COLO668 (cell line): ENCODE results near the gene RNF150.

Experiments used
- DNase-seq: peaks from one replicate; lab custom pipeline; 2025; ENCODE audit not compliant: unreplicated experiment; lab: John Stamatoyannopoulos, UW

The RNF150 gene

GRCh38 chr4:140989944-140990343 is 143.3 kb downstream of the RNF150 start:
- no peak for DNase-seq

- DNase-seq = no peak
Observed at GRCh38 chr4:140986045-140986444, 147.2 kb downstream of the RNF150 start.

GRCh38 chr4:140982613-140983340 is 150.5 kb downstream of the RNF150 start:
- no peak for DNase-seq

GRCh38 chr4:140980426-140981200 is 152.7 kb downstream of the RNF150 start:
- no peak for DNase-seq

- DNase-seq = no peak
Observed at GRCh38 chr4:140976768-140977167, 156.5 kb downstream of the RNF150 start.

GRCh38 chr4:140971077-140971792 is 162.0 kb downstream of the RNF150 start:
- no peak for DNase-seq

GRCh38 chr4:140969296-140969695 is 164.0 kb downstream of the RNF150 start:
- no peak for DNase-seq

GRCh38 chr4:140968371-140968770 is 164.9 kb downstream of the RNF150 start:
- no peak for DNase-seq

GRCh38 chr4:140963883-140964282 is 169.4 kb downstream of the RNF150 start:
- DNase-seq = no peak

GRCh38 chr4:140955641-140956040 is 177.6 kb downstream of the RNF150 start:
- no peak for DNase-seq

- DNase-seq = no peak
Observed at GRCh38 chr4:140952717-140953116, 180.6 kb downstream of the RNF150 start.

GRCh38 chr4:140947506-140947905 is 185.8 kb downstream of the RNF150 start:
- no peak for DNase-seq

- DNase-seq = no peak
Observed at GRCh38 chr4:140945106-140945505, 188.2 kb downstream of the RNF150 start.

GRCh38 chr4:140944572-140944971 is 188.7 kb downstream of the RNF150 start:
- DNase-seq = no peak

GRCh38 chr4:140944199-140944515 is 189.1 kb downstream of the RNF150 start:
- no peak for DNase-seq

- no peak for DNase-seq
Observed at GRCh38 chr4:140943486-140944198, 189.6 kb downstream of the RNF150 start.

- no peak for DNase-seq
Observed at GRCh38 chr4:140940589-140940988, 192.7 kb downstream of the RNF150 start.

GRCh38 chr4:140937866-140938265 is 195.4 kb downstream of the RNF150 start:
- DNase-seq = no peak

GRCh38 chr4:140935254-140935653 is 198.0 kb downstream of the RNF150 start:
- no peak for DNase-seq

- no peak for DNase-seq
Observed at GRCh38 chr4:140932501-140933045, 200.7 kb downstream of the RNF150 start.

GRCh38 chr4:140931911-140932310 is 201.4 kb downstream of the RNF150 start:
- no peak for DNase-seq
